Measurements from ENCODE around the gene MSI2. TPM values are rescaled to one million over a fixed set of nuclear protein-coding genes. Genes with fewer than 3 reads are reported as not detected.

The MSI2 gene
- total and polyA plus RNA-seq, 2 donors, result 25.3 to 52.5 TPM

DNA sequence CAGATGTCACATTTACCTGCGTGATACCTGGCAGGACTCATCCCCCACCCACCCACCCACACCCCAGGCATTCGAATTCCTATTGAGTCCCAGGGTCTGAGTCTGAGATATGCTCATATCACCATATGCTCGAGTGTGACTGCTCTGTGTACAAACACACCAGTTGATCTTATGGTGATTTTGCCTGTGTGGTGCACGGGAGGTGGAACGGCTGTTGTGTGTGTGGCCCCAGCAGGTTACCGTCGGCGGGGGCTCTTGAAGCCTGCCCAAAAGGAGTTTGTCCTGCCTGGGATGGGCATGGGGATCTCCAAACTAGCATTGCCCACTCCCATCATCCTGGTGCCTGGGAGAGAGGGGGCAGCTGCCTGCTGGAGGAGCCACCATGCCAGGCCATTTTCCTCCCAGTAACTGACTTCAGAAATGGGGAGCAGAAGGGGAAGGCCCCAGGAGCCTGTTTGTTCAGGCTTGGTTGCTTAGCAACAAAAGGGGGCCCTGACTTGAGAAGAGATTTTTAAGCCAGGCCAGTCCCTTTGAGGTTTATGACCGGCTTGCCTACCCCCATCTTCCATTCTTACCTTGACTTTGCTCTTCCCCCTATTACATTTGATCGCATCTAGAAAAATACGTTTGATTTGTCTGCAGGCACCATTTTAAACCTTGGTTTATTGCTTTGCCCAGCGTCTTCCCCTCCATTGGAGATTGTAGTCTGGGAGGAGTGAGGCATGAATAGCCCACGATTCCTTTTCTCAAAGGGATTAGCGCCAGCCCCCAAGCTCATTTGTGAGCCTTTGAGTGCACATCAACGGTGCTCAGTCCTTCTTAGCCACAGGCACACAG, 271.1 kb downstream of the MSI2 start:
- peaks cover 55 to 97% of the 10 kb centered on the region in 2 donors for H3K4me1 ChIP-seq (ENCODE audit: control insufficient read depth in 2 of 2, insufficient read depth in 2 of 2, low read length in 2 of 2)

DNA sequence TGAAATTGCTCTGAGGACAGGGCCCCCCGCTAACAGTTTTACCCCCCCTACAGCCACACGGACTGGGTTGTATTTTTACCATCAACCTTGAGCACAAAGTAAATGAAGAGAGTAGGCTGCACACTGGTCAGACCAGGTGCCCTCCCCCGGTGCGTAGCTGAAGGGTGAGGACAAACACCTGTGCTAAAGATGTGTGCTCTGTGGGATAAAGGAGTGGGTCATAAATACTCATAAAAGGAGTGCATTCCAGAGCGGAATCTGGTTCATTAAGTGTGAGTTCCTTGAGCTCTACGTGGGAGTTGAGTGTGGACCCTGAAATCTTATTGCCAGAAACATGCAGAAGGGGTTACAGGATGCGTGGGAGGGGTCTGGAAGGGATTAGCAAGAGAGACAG, 271.7 kb downstream of the MSI2 start:
- WGBS, result 66% methylated on average over 7 of the region's 7 CpGs
- no peaks in the 10 kb centered on the region for H3K27me3 ChIP-seq (ENCODE audit: control insufficient read depth in 2 of 2, insufficient read depth in 1 of 2, low read length in 1 of 2)
- H3K4me3 ChIP-seq (ENCODE audit: low read length in 2 of 2), result no peak overlapping the region
- no peak for DNase-seq (ENCODE audit: low read depth in 6 of 9, low spot score in 9 of 9)
- H3K4me1 ChIP-seq (ENCODE audit: control insufficient read depth in 2 of 2, insufficient read depth in 2 of 2, low read length in 2 of 2), result peaks cover 60 to 98% of the 10 kb centered on the region in 2 donors
- peaks cover 0 to 25% of the 10 kb centered on the region in 2 donors for H3K36me3 ChIP-seq (ENCODE audit: control insufficient read depth in 2 of 2, insufficient read depth in 2 of 2, low read length in 1 of 2)
- peak overlapping the region in 1 of 2 donors; percentile 75 for H3K27ac ChIP-seq (ENCODE audit: low read depth in 1 of 2, low read length in 1 of 2)
- H3K9me3 ChIP-seq (ENCODE audit: control insufficient read depth in 2 of 2, insufficient read depth in 1 of 2, low read length in 1 of 2), result peaks cover 0 to 3% of the 10 kb centered on the region in 2 donors

More for the DNA sequence above, 271.1 kb downstream of the MSI2 start:
- Histone ChIP-seq H3K36me3 (ENCODE audit: control insufficient read depth in 2 of 2, insufficient read depth in 2 of 2, low read length in 1 of 2) (peaks cover 0 to 22% of the 10 kb centered on the region in 2 donors), H3K27ac (ENCODE audit: low read depth in 1 of 2, low read length in 1 of 2) (peak overlapping the region in 1 of 2 donors; percentile 75), H3K27me3 (ENCODE audit: control insufficient read depth in 2 of 2, insufficient read depth in 1 of 2, low read length in 1 of 2) (no peaks in the 10 kb centered on the region), H3K9me3 (ENCODE audit: control insufficient read depth in 2 of 2, insufficient read depth in 1 of 2, low read length in 1 of 2) (peaks cover 0 to 3% of the 10 kb centered on the region in 2 donors), H3K4me3 (ENCODE audit: low read length in 2 of 2) (no peak overlapping the region)
- no peak for DNase-seq (ENCODE audit: low read depth in 6 of 9, low spot score in 9 of 9)
- WGBS, result 71% methylated on average over 15 of the region's 15 CpGs

DNA sequence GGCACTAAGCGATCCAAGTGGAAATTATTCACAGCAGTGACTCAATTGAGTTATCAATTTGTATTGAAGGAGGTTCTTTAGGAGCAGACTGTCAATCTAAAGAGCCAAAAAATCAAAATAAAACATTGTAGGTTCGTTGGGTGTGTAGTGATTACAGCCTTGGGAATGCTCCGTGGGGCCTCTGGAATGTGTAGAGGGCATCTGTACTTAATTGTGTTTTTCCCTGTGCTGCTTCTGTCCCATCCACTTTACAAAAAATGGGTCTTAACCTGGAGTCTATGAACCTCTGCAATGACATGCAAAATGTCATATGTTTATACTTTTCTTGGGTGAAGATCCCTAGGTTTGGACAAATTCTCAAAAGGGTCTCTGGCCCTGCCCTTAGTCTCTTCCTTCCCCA, 273.7 kb downstream of the MSI2 start:
- Histone ChIP-seq H3K4me3 (ENCODE audit: low read length in 2 of 2) (no peak overlapping the region), H3K27ac (ENCODE audit: low read depth in 1 of 2, low read length in 1 of 2) (peak overlapping the region in 1 of 2 donors; percentile 62), H3K9me3 (ENCODE audit: control insufficient read depth in 2 of 2, insufficient read depth in 1 of 2, low read length in 1 of 2) (peaks cover 0 to 3% of the 10 kb centered on the region in 2 donors), H3K27me3 (ENCODE audit: control insufficient read depth in 2 of 2, insufficient read depth in 1 of 2, low read length in 1 of 2) (no peaks in the 10 kb centered on the region), H3K4me1 (ENCODE audit: control insufficient read depth in 2 of 2, insufficient read depth in 2 of 2, low read length in 2 of 2) (peaks cover 51 to 96% of the 10 kb centered on the region in 2 donors), H3K36me3 (ENCODE audit: control insufficient read depth in 2 of 2, insufficient read depth in 2 of 2, low read length in 1 of 2) (peaks cover 3 to 29% of the 10 kb centered on the region in 2 donors)
- no peak for DNase-seq (ENCODE audit: low read depth in 6 of 9, low spot score in 9 of 9)
- WGBS, result 88% methylated on average over 3 of the region's 3 CpGs

DNA sequence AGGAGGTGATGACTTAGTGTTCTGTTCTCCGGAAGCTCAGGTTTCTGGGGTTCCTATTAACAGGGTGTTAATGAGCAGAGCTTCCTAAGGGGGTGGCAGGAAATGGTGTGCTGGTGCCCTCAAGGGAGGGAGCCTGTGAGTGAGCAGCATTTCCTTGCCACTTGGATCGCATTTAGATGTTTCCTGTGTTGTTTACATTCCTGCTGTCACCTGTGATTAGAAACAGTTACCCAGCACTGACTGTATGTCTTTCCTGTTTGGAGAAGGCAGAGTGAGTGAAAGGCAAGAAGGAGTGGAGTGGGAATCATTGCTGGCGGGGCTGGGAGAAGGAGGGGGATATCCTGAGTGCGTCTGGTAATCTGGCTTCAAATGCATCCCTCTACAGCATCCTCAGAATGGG, 274.2 kb downstream of the MSI2 start:
- Histone ChIP-seq H3K27ac (ENCODE audit: low read depth in 1 of 2, low read length in 1 of 2) (peak overlapping the region; percentile 46 to 62), H3K4me1 (ENCODE audit: control insufficient read depth in 2 of 2, insufficient read depth in 2 of 2, low read length in 2 of 2) (peaks cover 47 to 96% of the 10 kb centered on the region in 2 donors), H3K27me3 (ENCODE audit: control insufficient read depth in 2 of 2, insufficient read depth in 1 of 2, low read length in 1 of 2) (no peaks in the 10 kb centered on the region), H3K36me3 (ENCODE audit: control insufficient read depth in 2 of 2, insufficient read depth in 2 of 2, low read length in 1 of 2) (peaks cover 3 to 34% of the 10 kb centered on the region in 2 donors), H3K9me3 (ENCODE audit: control insufficient read depth in 2 of 2, insufficient read depth in 1 of 2, low read length in 1 of 2) (peaks cover 0 to 3% of the 10 kb centered on the region in 2 donors), H3K4me3 (ENCODE audit: low read length in 2 of 2) (no peak overlapping the region)
- DNase-seq (ENCODE audit: low read depth in 6 of 9, low spot score in 9 of 9), result peak in 1 of 9 donors; percentile 73
- 51% methylated on average over 4 of the region's 4 CpGs for WGBS

DNA sequence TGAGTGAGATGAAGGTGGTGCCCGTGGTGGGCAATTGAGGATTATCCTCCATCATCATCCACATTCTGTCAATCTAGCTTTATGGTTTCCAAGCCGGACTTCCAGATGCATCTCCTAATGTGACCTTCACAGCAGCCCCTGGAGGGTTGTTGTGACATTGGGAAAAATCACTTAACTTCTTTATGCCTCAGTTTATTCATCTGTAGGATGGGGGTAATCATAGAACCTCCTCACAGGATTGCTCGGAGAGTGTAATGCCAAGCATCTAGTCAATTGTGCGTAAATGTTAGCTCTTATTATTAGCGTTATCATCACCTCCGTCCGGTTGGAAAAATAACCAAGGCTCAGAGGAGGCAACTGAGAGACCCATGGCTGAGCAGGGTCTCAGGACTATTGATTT, 274.8 kb downstream of the MSI2 start:
- DNase-seq (ENCODE audit: low read depth in 6 of 9, low spot score in 9 of 9), result no peak
- H3K4me1 ChIP-seq (ENCODE audit: control insufficient read depth in 2 of 2, insufficient read depth in 2 of 2, low read length in 2 of 2), result peaks cover 44 to 93% of the 10 kb centered on the region in 2 donors
- 99% methylated on average over 7 of the region's 7 CpGs for WGBS
- peak overlapping the region in 1 of 2 donors; percentile 62 for H3K27ac ChIP-seq (ENCODE audit: low read depth in 1 of 2, low read length in 1 of 2)
- H3K36me3 ChIP-seq (ENCODE audit: control insufficient read depth in 2 of 2, insufficient read depth in 2 of 2, low read length in 1 of 2), result peaks cover 3 to 35% of the 10 kb centered on the region in 2 donors
- no peaks in the 10 kb centered on the region for H3K27me3 ChIP-seq (ENCODE audit: control insufficient read depth in 2 of 2, insufficient read depth in 1 of 2, low read length in 1 of 2)
- H3K9me3 ChIP-seq (ENCODE audit: control insufficient read depth in 2 of 2, insufficient read depth in 1 of 2, low read length in 1 of 2), result peaks cover 0 to 3% of the 10 kb centered on the region in 2 donors
- no peak overlapping the region for H3K4me3 ChIP-seq (ENCODE audit: low read length in 2 of 2)

DNA sequence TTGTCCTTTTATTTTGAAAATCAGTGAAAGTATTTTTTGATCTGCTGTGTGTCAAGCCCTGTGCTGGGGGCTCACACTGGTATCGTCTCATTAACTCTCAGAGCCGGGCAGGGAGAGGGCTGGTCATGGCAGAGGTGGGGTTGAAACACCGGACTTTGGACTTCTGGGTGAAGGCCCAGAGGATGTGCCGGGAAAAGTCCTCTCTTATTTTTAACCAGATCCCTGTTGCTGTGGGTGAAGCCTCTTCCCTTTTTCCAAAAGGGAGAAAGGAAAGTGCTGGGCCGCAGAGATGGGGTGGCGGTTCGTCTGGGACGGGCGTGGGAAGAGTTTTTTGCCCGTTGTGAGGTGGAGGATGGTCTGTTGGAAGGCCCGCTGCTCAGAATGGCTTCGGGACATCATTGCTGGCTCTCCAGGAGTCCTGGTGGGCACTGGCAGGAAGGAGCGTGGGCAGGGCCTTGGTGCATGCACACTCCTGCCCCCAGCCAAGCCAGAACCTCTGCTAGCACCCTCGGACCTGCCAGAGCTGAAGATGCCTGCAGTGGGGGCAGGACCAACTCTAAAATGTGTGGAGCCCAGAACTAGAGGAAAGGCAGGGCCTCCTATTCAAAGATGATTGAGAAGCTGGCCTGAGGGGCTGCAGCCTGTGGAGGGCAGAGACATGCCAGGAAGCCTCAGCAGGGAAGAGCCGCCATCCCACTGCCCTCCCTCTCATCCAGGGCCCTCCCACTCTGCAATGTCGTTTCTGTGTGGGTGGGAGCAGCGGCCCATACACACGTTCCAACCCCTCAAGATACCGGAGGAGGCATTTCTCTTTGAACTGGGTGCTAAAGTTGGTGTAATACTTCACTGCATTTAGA, 275.6 kb downstream of the MSI2 start:
- Histone ChIP-seq H3K4me1 (ENCODE audit: control insufficient read depth in 2 of 2, insufficient read depth in 2 of 2, low read length in 2 of 2) (peaks cover 49 to 93% of the 10 kb centered on the region in 2 donors), H3K27me3 (ENCODE audit: control insufficient read depth in 2 of 2, insufficient read depth in 1 of 2, low read length in 1 of 2) (no peaks in the 10 kb centered on the region), H3K9me3 (ENCODE audit: control insufficient read depth in 2 of 2, insufficient read depth in 1 of 2, low read length in 1 of 2) (peaks cover 0 to 3% of the 10 kb centered on the region in 2 donors), H3K36me3 (ENCODE audit: control insufficient read depth in 2 of 2, insufficient read depth in 2 of 2, low read length in 1 of 2) (peaks cover 3 to 38% of the 10 kb centered on the region in 2 donors), H3K27ac (ENCODE audit: low read depth in 1 of 2, low read length in 1 of 2) (peak overlapping the region; percentile 79 to 80), H3K4me3 (ENCODE audit: low read length in 2 of 2) (peak overlapping the region; percentile 25 to 28)
- WGBS, result 69% methylated on average over 19 of the region's 19 CpGs
- DNase-seq (ENCODE audit: low read depth in 6 of 9, low spot score in 9 of 9), result peak in 1 of 9 donors; percentile 54

DNA sequence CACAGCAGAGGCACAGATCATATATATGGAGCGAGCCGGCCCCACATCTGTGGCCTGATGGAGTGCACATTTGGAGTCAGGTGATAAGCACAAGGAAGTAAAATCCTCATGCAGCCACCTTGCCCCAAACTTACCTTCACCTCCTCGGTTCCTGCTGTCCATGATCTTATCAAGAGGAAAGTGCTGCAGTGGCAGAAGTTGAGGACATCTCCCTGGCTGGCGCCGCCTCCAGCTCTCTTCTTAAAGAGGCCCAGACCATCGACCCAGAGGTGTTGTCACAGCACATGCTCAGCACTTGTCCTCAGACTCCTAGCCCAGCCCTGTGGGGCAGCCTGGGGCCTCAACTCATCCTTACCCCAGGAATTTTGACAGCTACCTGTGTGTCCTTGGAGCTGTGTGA, 276.2 kb downstream of the MSI2 start:
- peaks cover 3 to 41% of the 10 kb centered on the region in 2 donors for H3K36me3 ChIP-seq (ENCODE audit: control insufficient read depth in 2 of 2, insufficient read depth in 2 of 2, low read length in 1 of 2)
- peak overlapping the region in 1 of 2 donors; percentile 28 for H3K4me3 ChIP-seq (ENCODE audit: low read length in 2 of 2)
- H3K27ac ChIP-seq (ENCODE audit: low read depth in 1 of 2, low read length in 1 of 2), result peak overlapping the region; percentile 79 to 80
- WGBS, result 59% methylated on average over 6 of the region's 6 CpGs
- H3K4me1 ChIP-seq (ENCODE audit: control insufficient read depth in 2 of 2, insufficient read depth in 2 of 2, low read length in 2 of 2), result peaks cover 55 to 93% of the 10 kb centered on the region in 2 donors
- H3K27me3 ChIP-seq (ENCODE audit: control insufficient read depth in 2 of 2, insufficient read depth in 1 of 2, low read length in 1 of 2), result no peaks in the 10 kb centered on the region
- no peak for DNase-seq (ENCODE audit: low read depth in 6 of 9, low spot score in 9 of 9)
- H3K9me3 ChIP-seq (ENCODE audit: control insufficient read depth in 2 of 2, insufficient read depth in 1 of 2, low read length in 1 of 2), result peaks cover 0 to under 1% of the 10 kb centered on the region in 2 donors

DNA sequence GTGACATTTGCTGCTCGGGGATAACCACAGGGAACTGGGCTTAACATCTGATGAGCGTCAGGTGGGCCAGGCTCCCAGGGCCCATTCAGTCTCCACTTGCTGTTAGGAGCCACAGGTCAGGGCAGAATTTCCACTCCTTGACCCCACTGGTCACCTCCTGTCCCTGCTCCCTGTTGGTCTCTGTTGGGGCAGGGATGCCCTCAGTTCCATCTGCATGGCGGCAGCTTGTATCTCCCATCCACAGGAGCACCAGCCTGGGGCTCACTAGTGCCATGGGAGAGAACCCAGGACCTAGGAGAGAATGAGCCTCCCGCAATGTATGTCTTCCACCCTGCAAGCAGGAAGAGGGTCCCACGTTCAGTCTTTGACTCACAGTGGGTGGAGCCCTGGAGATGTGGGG, 276.6 kb downstream of the MSI2 start:
- peaks cover 55 to 93% of the 10 kb centered on the region in 2 donors for H3K4me1 ChIP-seq (ENCODE audit: control insufficient read depth in 2 of 2, insufficient read depth in 2 of 2, low read length in 2 of 2)
- H3K36me3 ChIP-seq (ENCODE audit: control insufficient read depth in 2 of 2, insufficient read depth in 2 of 2, low read length in 1 of 2), result peaks cover 3 to 38% of the 10 kb centered on the region in 2 donors
- no peaks in the 10 kb centered on the region for H3K9me3 ChIP-seq (ENCODE audit: control insufficient read depth in 2 of 2, insufficient read depth in 1 of 2, low read length in 1 of 2)
- DNase-seq (ENCODE audit: low read depth in 6 of 9, low spot score in 9 of 9), result no peak
- WGBS, result 64% methylated on average over 5 of the region's 5 CpGs
- H3K4me3 ChIP-seq (ENCODE audit: low read length in 2 of 2), result peak overlapping the region in 1 of 2 donors; percentile 0
- H3K27me3 ChIP-seq (ENCODE audit: control insufficient read depth in 2 of 2, insufficient read depth in 1 of 2, low read length in 1 of 2), result no peaks in the 10 kb centered on the region
- H3K27ac ChIP-seq (ENCODE audit: low read depth in 1 of 2, low read length in 1 of 2), result peak overlapping the region; percentile 79 to 80
